Upper lobe of left lung (tissue), 4 donors: Measurements from ENCODE around the gene NT5M.

ENCODE experiments used
- EP300 ChIP-seq, 4 donors: sonication (generic); formaldehyde crosslinking; IDR thresholded peaks; one replicate each; pipeline ENCODE4 v1.5.1; 2017; ENCODE audit warnings: antibody characterized with exemption in 4 of 4, control low read depth in 2 of 4
- POLR2AphosphoS5 ChIP-seq, 2 donors: sonication (generic); formaldehyde crosslinking; IDR thresholded peaks; one replicate each; pipeline ENCODE4 v1.5.1; 2017; ENCODE audit warnings: antibody characterized with exemption in 2 of 2
- TF ChIP-seq, protein P1 (sequence below), 6 experiments: fragments of 450-650 bp in 4 of 6; fragments of 200-600 bp in 2 of 6; sonication (generic) in 2 of 6; IDR thresholded peaks; one replicate each; pipeline ENCODE4 v1.5.1; 2016 to 2019; ENCODE audit warnings: antibody characterized with exemption in 6 of 6

DNA sequence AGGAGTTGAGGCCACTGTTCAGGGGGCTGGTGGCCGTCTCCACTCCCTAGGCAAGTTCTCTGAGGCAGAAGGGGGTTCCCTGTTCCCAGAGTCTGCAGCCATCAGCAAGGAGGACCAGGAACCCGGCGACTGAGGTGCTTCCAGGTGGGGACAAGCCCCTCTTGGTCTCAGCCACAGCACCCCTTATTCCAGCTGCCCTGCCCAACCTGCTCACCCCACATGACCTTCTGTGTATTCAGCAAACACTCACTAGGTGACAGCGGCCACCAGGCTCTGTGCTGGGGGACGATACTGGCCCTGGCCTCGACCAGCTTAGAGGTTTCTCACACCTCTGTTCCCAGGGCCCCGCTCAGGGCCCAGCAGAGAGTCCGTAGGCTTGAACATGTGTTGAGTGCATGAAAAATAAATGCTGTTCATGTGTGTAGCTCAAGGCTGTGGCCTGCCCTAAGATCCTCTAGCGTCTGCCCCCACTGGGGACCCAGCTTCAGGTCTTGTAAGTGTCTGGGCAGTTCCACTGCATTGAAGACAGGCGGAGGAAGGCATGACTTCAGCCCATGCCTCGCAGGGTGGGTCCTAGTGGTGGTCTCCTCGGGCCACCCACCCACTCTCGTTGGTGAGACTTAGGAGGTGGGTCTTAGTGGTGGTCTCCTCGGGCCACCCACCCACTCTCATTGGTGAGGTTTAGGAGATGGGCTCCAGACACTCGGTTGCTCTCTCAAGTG is 44.2 kb downstream of the NT5M start:
- TF ChIP-seq, protein P1, sequence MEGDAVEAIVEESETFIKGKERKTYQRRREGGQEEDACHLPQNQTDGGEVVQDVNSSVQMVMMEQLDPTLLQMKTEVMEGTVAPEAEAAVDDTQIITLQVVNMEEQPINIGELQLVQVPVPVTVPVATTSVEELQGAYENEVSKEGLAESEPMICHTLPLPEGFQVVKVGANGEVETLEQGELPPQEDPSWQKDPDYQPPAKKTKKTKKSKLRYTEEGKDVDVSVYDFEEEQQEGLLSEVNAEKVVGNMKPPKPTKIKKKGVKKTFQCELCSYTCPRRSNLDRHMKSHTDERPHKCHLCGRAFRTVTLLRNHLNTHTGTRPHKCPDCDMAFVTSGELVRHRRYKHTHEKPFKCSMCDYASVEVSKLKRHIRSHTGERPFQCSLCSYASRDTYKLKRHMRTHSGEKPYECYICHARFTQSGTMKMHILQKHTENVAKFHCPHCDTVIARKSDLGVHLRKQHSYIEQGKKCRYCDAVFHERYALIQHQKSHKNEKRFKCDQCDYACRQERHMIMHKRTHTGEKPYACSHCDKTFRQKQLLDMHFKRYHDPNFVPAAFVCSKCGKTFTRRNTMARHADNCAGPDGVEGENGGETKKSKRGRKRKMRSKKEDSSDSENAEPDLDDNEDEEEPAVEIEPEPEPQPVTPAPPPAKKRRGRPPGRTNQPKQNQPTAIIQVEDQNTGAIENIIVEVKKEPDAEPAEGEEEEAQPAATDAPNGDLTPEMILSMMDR (IDR thresholded peaks at IDR 0.05) = no peak
- no peak for TF ChIP-seq POLR2AphosphoS5 (IDR thresholded peaks at IDR 0.05)
- TF ChIP-seq EP300 (IDR thresholded peaks at IDR 0.05) = no peak
